Stimulated activated memory B cell treated with anti-CD40 and anti-IgM and Interleukin-4, amounts not matched to agents 10 μg/mL and 1 μg/mL and 100 μg/mL, for 72 hours (primary cell): ENCODE data around the gene WDR59.

Experiments used
- ATAC-seq: fragments of 150-1000 bp; cut with Tn5 transposase; 2 replicates; pipeline ENCODE4 v1.10.0; 2021
- H3K27ac Mint-ChIP-seq: one replicate; pipeline ENCODE4 v1.8.0; 2022; ENCODE audit warnings: mild to moderate bottlenecking, mixed read lengths
- H3K27me3 Mint-ChIP-seq: one replicate; pipeline ENCODE4 v1.8.0; 2022; ENCODE audit warnings: mixed read lengths
- H3K36me3 Mint-ChIP-seq: one replicate; pipeline ENCODE4 v1.8.0; 2022; ENCODE audit warnings: mixed read lengths
- H3K4me1 Mint-ChIP-seq: one replicate; pipeline ENCODE4 v1.8.0; 2022; ENCODE audit warnings: mixed read lengths
- H3K4me3 Mint-ChIP-seq: one replicate; pipeline ENCODE4 v1.8.0; 2022; ENCODE audit warnings: mild to moderate bottlenecking, moderate library complexity, mixed read lengths
- H3K9me3 Mint-ChIP-seq: one replicate; pipeline ENCODE4 v1.8.0; 2022; ENCODE audit warnings: mixed read lengths

Gene WDR59

GRCh38 chr16:74951681-74952080 is 33.2 kb downstream of the WDR59 start:
- ATAC-seq: no peak
- Mint-ChIP-seq H3K4me1 (no peaks in the 10 kb centered on the region), H3K36me3 (peaks cover 80% of the 10 kb centered on the region), H3K27me3 (no peaks in the 10 kb centered on the region), H3K27ac (no peak overlapping the region), H3K9me3 (no peaks in the 10 kb centered on the region), H3K4me3 (no peak overlapping the region)

DNA sequence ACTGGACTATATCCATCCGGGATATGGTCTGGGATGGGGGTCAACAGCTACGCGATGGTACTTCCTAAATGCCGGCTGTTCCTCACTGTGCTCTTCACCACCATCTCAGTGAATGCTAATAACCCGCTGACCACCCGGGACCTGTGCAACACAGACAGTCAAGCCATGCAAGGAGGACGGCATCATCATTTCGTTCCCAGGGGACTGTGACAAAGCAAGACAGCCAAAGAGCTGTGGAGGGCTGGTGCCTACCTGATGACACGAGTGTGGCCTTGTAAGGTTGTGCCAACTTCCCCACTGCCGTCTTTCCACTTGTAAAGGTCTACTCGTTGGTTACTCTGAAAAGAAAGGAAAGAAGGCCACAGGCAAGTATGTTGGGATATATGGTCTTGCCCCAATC is 33.7 kb downstream of the WDR59 start:
- Mint-ChIP-seq H3K27me3 (no peaks in the 10 kb centered on the region), H3K4me1 (no peaks in the 10 kb centered on the region), H3K9me3 (no peaks in the 10 kb centered on the region), H3K36me3 (peaks cover 80% of the 10 kb centered on the region), H3K4me3 (no peak overlapping the region), H3K27ac (no peak overlapping the region)
- ATAC-seq: no peak

DNA sequence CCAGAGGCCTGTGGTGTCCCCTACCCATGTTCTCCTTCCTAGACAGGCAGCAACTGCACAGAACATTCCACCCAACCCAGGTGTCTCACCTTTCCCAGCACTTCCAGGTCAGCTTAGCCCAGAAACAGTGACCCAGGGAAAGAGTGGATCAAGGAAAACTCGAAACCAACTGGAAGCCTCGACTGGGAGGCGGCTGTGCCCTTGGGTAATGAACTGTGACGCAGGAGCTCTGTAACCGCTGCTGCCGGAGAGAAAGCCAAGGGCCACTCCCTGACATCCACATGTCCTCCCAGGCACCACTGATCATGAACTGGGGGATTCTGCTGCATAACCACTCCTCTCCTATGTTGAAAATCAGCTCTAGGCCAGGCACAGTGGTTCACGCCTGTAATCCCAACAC is 34.4 kb downstream of the WDR59 start:
- Mint-ChIP-seq H3K4me1 (no peaks in the 10 kb centered on the region), H3K9me3 (no peaks in the 10 kb centered on the region), H3K27ac (no peak overlapping the region), H3K4me3 (no peak overlapping the region), H3K27me3 (no peaks in the 10 kb centered on the region), H3K36me3 (peaks cover 77% of the 10 kb centered on the region)
- no peak for ATAC-seq

GRCh38 chr16:74949309-74949708 is 35.6 kb downstream of the WDR59 start:
- Mint-ChIP-seq H3K27me3 (no peaks in the 10 kb centered on the region), H3K27ac (no peak overlapping the region), H3K4me1 (no peaks in the 10 kb centered on the region), H3K36me3 (peaks cover 70% of the 10 kb centered on the region), H3K9me3 (no peaks in the 10 kb centered on the region), H3K4me3 (no peak overlapping the region)
- ATAC-seq: no peak

GRCh38 chr16:74944466-74944865 is 40.5 kb downstream of the WDR59 start:
- Mint-ChIP-seq H3K27ac (no peak overlapping the region), H3K4me3 (no peak overlapping the region), H3K36me3 (peaks cover 70% of the 10 kb centered on the region), H3K27me3 (no peaks in the 10 kb centered on the region), H3K9me3 (no peaks in the 10 kb centered on the region), H3K4me1 (no peaks in the 10 kb centered on the region)
- ATAC-seq: no peak

GRCh38 chr16:74942977-74943918 is 41.7 kb downstream of the WDR59 start:
- H3K4me3 Mint-ChIP-seq: no peak overlapping the region
- no peaks in the 10 kb centered on the region for H3K4me1 Mint-ChIP-seq
- H3K9me3 Mint-ChIP-seq: no peaks in the 10 kb centered on the region
- ATAC-seq: no peak
- H3K36me3 Mint-ChIP-seq: peaks cover 63% of the 10 kb centered on the region
- no peaks in the 10 kb centered on the region for H3K27me3 Mint-ChIP-seq
- H3K27ac Mint-ChIP-seq: no peak overlapping the region

- no peak for ATAC-seq
- Mint-ChIP-seq H3K9me3 (no peaks in the 10 kb centered on the region), H3K4me1 (peaks cover under 1% of the 10 kb centered on the region), H3K27me3 (no peaks in the 10 kb centered on the region), H3K36me3 (peaks cover 63% of the 10 kb centered on the region), H3K4me3 (no peak overlapping the region), H3K27ac (no peak overlapping the region)
Measured at GRCh38 chr16:74942566-74942965, 42.4 kb downstream of the WDR59 start.

DNA sequence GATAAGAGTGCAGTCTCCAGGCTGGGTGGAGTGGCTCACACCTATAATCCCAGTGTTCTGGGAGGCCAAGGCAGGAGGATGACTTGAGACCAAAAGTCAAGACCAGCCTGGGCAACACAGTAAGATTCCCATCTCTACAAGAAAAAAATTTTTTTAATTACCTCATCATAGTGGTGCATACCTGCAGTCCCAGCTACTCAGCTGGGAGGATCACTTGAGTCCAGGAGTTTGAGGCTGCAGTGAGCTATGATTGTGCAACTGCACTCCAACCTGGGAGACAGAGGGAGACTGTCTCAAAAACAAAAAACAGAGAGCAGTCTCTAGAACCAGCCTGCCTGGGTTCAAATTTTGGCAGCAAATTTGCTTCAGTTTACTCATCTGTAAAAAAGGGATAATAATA is 45.2 kb downstream of the WDR59 start:
- Mint-ChIP-seq H3K9me3 (no peaks in the 10 kb centered on the region), H3K36me3 (peaks cover 72% of the 10 kb centered on the region), H3K4me3 (no peak overlapping the region), H3K27me3 (no peaks in the 10 kb centered on the region), H3K27ac (no peak overlapping the region), H3K4me1 (peaks cover 8% of the 10 kb centered on the region)
- no peak for ATAC-seq

- Mint-ChIP-seq H3K4me1 (peaks cover 8% of the 10 kb centered on the region), H3K27ac (no peak overlapping the region), H3K36me3 (peaks cover 55% of the 10 kb centered on the region), H3K9me3 (no peaks in the 10 kb centered on the region), H3K27me3 (no peaks in the 10 kb centered on the region), H3K4me3 (no peak overlapping the region)
- ATAC-seq: peak; percentile 89
Measured at GRCh38 chr16:74936902-74937560, 47.9 kb downstream of the WDR59 start.

DNA sequence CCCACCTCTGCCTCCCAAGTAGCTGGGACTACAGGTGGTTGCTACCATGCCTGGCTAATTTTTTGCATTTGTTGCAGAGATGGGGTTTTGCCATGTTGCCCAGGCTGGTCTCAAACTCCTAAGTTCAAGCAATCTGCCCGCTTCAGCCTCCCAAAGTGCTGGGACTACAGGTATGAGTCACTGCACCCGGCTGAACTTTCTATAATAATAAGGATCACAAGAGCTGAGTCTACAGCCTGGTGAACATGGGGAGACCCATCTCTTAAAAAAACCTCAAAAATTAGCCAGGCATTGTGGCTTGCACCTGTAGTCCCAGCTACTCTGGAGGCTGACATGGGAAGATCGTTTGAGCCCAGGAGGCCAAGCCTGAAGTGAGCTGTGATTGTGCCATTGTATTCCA is 53.5 kb downstream of the WDR59 start:
- H3K36me3 Mint-ChIP-seq: peaks cover 61% of the 10 kb centered on the region
- no peak for ATAC-seq

GRCh38 chr16:74929636-74930035 is 55.3 kb downstream of the WDR59 start:
- peaks cover 59% of the 10 kb centered on the region for H3K36me3 Mint-ChIP-seq

More for the DNA sequence above, 53.5 kb downstream of the WDR59 start:
- Mint-ChIP-seq H3K9me3 (no peaks in the 10 kb centered on the region), H3K4me3 (no peak overlapping the region), H3K27ac (no peak overlapping the region), H3K27me3 (no peaks in the 10 kb centered on the region), H3K4me1 (no peaks in the 10 kb centered on the region)

DNA sequence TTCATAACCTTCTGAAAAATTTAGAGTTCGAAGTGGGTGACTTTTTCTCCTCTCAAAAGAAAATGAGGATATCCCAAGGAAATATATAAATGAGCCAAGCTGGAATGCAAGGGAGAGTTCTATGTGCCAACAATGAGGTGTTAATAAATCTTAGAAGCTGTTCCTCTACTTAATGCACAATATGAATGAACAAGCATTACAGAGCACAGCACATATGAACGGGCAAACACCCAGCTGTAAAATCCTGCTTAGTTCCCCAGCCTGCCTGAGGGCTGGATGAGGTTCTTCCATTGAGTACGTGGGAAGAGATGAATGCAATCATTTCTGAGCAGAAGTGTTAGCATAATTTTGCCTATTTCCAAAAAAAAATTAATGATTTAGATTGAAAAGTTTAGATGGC is 58.1 kb downstream of the WDR59 start:
- Mint-ChIP-seq H3K27ac (no peak overlapping the region), H3K4me3 (no peak overlapping the region), H3K36me3 (peaks cover 72% of the 10 kb centered on the region), H3K9me3 (no peaks in the 10 kb centered on the region), H3K4me1 (no peaks in the 10 kb centered on the region), H3K27me3 (no peaks in the 10 kb centered on the region)
- no peak for ATAC-seq

More at GRCh38 chr16:74929636-74930035, 55.3 kb downstream of the WDR59 start:
- Mint-ChIP-seq H3K27me3 (no peaks in the 10 kb centered on the region), H3K27ac (no peak overlapping the region), H3K9me3 (no peaks in the 10 kb centered on the region), H3K4me1 (no peaks in the 10 kb centered on the region), H3K4me3 (no peak overlapping the region)
- ATAC-seq: no peak

GRCh38 chr16:74923766-74924460 is 61.0 kb downstream of the WDR59 start:
- no peak overlapping the region for H3K27ac Mint-ChIP-seq
- H3K4me3 Mint-ChIP-seq: no peak overlapping the region
- H3K9me3 Mint-ChIP-seq: no peaks in the 10 kb centered on the region
- no peaks in the 10 kb centered on the region for H3K27me3 Mint-ChIP-seq
- ATAC-seq: no peak
- H3K36me3 Mint-ChIP-seq: peaks cover 77% of the 10 kb centered on the region
- no peaks in the 10 kb centered on the region for H3K4me1 Mint-ChIP-seq

DNA sequence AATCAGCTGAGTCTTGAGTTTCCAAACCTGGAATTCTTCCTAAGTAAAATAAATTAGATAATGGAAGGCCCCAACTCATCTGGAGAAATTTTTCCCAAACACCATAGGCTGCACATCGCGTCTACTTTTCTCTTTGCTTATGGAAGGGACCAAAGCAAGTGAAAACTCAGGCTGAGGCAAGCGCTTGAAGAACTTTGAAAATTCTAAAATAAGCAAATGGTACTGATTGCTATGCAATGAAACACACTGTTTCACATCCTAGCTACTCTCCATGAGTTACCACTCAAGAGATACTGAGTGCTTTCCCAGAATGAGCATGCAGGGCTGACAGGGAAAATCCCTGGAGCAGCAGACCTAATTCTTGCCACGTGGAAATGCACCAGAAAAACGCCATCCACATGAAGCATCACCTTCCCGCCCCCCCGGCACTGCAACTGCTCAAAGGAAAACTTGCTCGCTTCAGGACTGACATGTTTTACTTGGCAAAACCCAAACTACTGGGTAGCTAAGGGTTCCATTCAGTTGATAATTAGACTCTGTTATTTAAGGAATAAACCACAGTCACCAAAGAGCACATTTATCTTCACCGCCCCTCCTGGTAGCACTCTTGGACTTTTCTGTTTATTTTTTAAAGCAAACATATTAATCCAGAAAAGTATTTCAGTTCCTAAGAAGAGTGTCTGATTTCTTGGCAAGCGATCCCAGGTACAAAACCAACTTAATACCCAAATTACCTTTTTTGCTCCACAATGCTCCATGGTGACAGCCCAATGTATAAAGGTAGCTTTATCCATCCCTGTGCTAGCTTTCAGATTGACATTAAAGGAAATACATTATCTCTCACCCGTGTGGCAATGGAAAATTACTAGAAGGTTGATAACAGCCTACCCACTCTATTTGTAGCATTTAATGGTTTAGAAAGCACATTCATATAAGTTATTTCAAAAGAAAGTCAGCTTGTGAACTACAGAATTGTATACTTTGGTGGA is 62.5 kb downstream of the WDR59 start:
- Mint-ChIP-seq H3K4me3 (no peak overlapping the region), H3K4me1 (no peaks in the 10 kb centered on the region), H3K9me3 (peaks cover 2% of the 10 kb centered on the region), H3K27ac (no peak overlapping the region), H3K27me3 (no peaks in the 10 kb centered on the region), H3K36me3 (peaks cover 78% of the 10 kb centered on the region)
- no peak for ATAC-seq
